CD14-positive monocyte (primary cell): ENCODE data around the gene SRP9. TPM values are rescaled to one million over a fixed set of nuclear protein-coding genes. Genes with fewer than 3 reads are reported as not detected.

ENCODE experiments used
- DNase-seq, 3 donors: peaks; one replicate each; pipeline ENCODE4 v3.0.0-alpha.2; 2011 to 2022
- H2AFZ ChIP-seq: 2 replicates; pipeline ENCODE4 v1.6.0; 2012; ENCODE audit warnings: mild to moderate bottlenecking, low read depth, low read length, inconsistent platforms; ENCODE audit not compliant: insufficient read depth, poor library complexity, severe bottlenecking
- H3K27ac ChIP-seq, 2 donors: 1 replicate in 1 of 2; 2 replicates in 1 of 2; pipeline ENCODE4 v1.5.1; 2012 to 2013; ENCODE audit warnings: low read length in 2 of 2, control low read depth in 1 of 2, inconsistent platforms in 1 of 2, low read depth in 1 of 2, mild to moderate bottlenecking in 1 of 2
- H3K27me3 ChIP-seq, 2 donors: one replicate each; pipeline versions ENCODE4 v1.6.0 to v1.6.1; 2011 to 2013; ENCODE audit warnings: low read length in 2 of 2; ENCODE audit not compliant: control insufficient read depth in 2 of 2, insufficient read depth in 2 of 2
- H3K36me3 ChIP-seq, 2 donors: replicated peaks in 1 of 2; 1 replicate in 1 of 2; 2 replicates in 1 of 2; pipeline versions ENCODE4 v1.5.1 to v1.6.1; 2012 to 2013; ENCODE audit warnings: low read length in 2 of 2, control low read depth in 1 of 2, inconsistent platforms in 1 of 2, mild to moderate bottlenecking in 1 of 2; ENCODE audit not compliant: insufficient read depth in 2 of 2, control insufficient read depth in 1 of 2
- H3K4me1 ChIP-seq, 2 donors: 1 replicate in 1 of 2; 2 replicates in 1 of 2; pipeline versions ENCODE4 v1.5.1 to v1.6.1; 2012 to 2013; ENCODE audit warnings: low read length in 2 of 2, control low read depth in 1 of 2, inconsistent platforms in 1 of 2, mild to moderate bottlenecking in 1 of 2, moderate library complexity in 1 of 2; ENCODE audit not compliant: insufficient read depth in 2 of 2, control insufficient read depth in 1 of 2
- H3K4me2 ChIP-seq: replicated peaks from 2 replicates; pipeline ENCODE3; 2012; ENCODE audit warnings: low read length, moderate library complexity, mild to moderate bottlenecking; ENCODE audit not compliant: poor library complexity, severe bottlenecking; ENCODE audit errors: extremely low read depth
- H3K4me3 ChIP-seq, 3 experiments: fragments of 200-600 bp in 1 of 3; sonication (generic) in 1 of 3; replicated peaks in 1 of 3; 1 replicate in 2 of 3; 2 replicates in 1 of 3; pipeline ENCODE4 v1.5.1; 2011 to 2013; ENCODE audit warnings: low read length in 3 of 3, mild to moderate bottlenecking in 3 of 3, control low read depth in 2 of 3, low read depth in 2 of 3, inconsistent platforms in 1 of 3, moderate library complexity in 1 of 3
- H3K79me2 ChIP-seq: 2 replicates; pipeline ENCODE4 v1.6.0; 2012; ENCODE audit warnings: mild to moderate bottlenecking, control low read depth, inconsistent platforms, low read length, moderate library complexity; ENCODE audit not compliant: insufficient read depth
- H3K9ac ChIP-seq: 2 replicates; pipeline ENCODE4 v1.6.0; 2017; ENCODE audit warnings: low read length, mild to moderate bottlenecking; ENCODE audit not compliant: insufficient read depth, poor library complexity, severe bottlenecking
- H3K9me3 ChIP-seq, 2 donors: replicated peaks in 1 of 2; 1 replicate in 1 of 2; 2 replicates in 1 of 2; pipeline versions ENCODE4 v1.5.1 to v1.6.1; 2012 to 2013; ENCODE audit warnings: low read length in 2 of 2, control low read depth in 1 of 2; ENCODE audit not compliant: control insufficient read depth in 1 of 2, insufficient read depth in 1 of 2
- H4K20me1 ChIP-seq: 2 replicates; pipeline ENCODE4 v1.6.0; 2012; ENCODE audit warnings: mild to moderate bottlenecking, low read length, control low read depth, moderate library complexity; ENCODE audit not compliant: insufficient read depth
- H3K27ac Mint-ChIP-seq, 7 donors: one replicate each; pipeline ENCODE4 v1.8.0; 2020; ENCODE audit warnings: mild to moderate bottlenecking in 7 of 7, mixed read lengths in 7 of 7, moderate library complexity in 6 of 7, inconsistent platforms in 2 of 7
- H3K27me3 Mint-ChIP-seq, 3 donors: one replicate each; pipeline ENCODE4 v1.8.0; 2021 to 2022; ENCODE audit warnings: low read depth in 3 of 3, mild to moderate bottlenecking in 3 of 3, mixed read lengths in 3 of 3, moderate library complexity in 3 of 3, inconsistent platforms in 1 of 3
- H3K36me3 Mint-ChIP-seq, 2 donors: one replicate each; pipeline ENCODE4 v1.8.0; 2020; ENCODE audit warnings: mixed read lengths in 2 of 2, inconsistent platforms in 1 of 2, mild to moderate bottlenecking in 1 of 2
- H3K4me1 Mint-ChIP-seq: one replicate; pipeline ENCODE4 v1.8.0; 2020; ENCODE audit warnings: mild to moderate bottlenecking, mixed read lengths
- H3K4me3 Mint-ChIP-seq, 2 donors: one replicate each; pipeline ENCODE4 v1.8.0; 2020; ENCODE audit warnings: mild to moderate bottlenecking in 2 of 2, mixed read lengths in 2 of 2, moderate library complexity in 1 of 2
- H3K9me3 Mint-ChIP-seq, 7 donors: one replicate each; pipeline ENCODE4 v1.8.0; 2020 to 2022; ENCODE audit warnings: mixed read lengths in 7 of 7, mild to moderate bottlenecking in 6 of 7, moderate library complexity in 6 of 7, inconsistent platforms in 2 of 7
- WGBS: methylation state at CpG from one replicate; pipeline ENCODE4 v1.1.5; 2013; ENCODE audit warnings: missing lambda C conversion rate; ENCODE audit not compliant: insufficient coverage; 5-methylcytosine and 5-hydroxymethylcytosine counted together
- intact Hi-C, 2 donors: fragments of 100-400 bp; cut with micrococcal nuclease; formaldehyde crosslinking; loops; one replicate each; pipeline versions ENCODE4 v1.15.0 to v1.15.1; 2023
- polyA plus RNA-seq, 3 donors: library from polyadenylated mRNA; depleted of rRNA in 1 of 3; unstranded in 2 of 3; stranded (reverse) in 1 of 3; fragments of 300-500 nt in 2 of 3; fragments of >200 nt in 1 of 3; fragmentation: Illumina TruSeq in 2 of 3; gene quantifications; 1 replicate in 2 of 3; 2 replicates in 1 of 3; pipeline ENCODE4 v1.2.3, GENCODE V29; 2012 to 2021
- TF ChIP-seq, protein P1 (sequence below): fragments of 200-600 bp; IDR thresholded peaks from one replicate; pipeline ENCODE4 v1.8.0; 2022; ENCODE audit warnings: antibody characterized with exemption, mild to moderate bottlenecking

SRP9 gene
- polyA plus RNA-seq, 3 donors, result 89.5 to 329 (median 281) TPM

DNA sequence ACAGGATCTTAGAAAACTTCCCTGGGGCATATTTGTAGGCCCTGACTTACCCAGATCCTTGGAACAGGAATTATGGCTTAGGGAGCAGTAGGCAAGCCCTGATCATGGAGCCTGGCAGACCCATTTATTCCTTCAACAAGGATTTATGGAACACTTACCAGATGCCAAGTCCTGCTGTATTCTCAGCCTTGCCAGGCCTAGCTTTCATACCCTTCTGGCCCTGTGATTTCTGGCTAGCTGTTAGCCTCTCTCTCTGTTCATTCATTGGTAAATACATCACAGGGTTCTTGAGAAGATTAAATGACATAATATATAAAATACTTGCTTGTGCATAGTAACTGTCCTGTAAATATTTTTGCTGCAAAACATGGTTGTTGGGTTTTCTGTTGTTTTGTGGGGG lies 32.4 kb upstream of the SRP9 start:
- H3K27ac ChIP-seq, result no peak overlapping the region
- no peaks in the 10 kb centered on the region for H4K20me1 ChIP-seq
- no peak overlapping the region for H2AFZ ChIP-seq
- no peaks in the 10 kb centered on the region for H3K36me3 ChIP-seq
- H3K27me3 ChIP-seq, result no peaks in the 10 kb centered on the region
- no peaks in the 10 kb centered on the region for H3K4me1 ChIP-seq
- no peak overlapping the region for H3K27ac Mint-ChIP-seq
- no peak overlapping the region for H3K4me2 ChIP-seq
- H3K9me3 ChIP-seq, result no peaks in the 10 kb centered on the region
- TF ChIP-seq, protein P1, sequence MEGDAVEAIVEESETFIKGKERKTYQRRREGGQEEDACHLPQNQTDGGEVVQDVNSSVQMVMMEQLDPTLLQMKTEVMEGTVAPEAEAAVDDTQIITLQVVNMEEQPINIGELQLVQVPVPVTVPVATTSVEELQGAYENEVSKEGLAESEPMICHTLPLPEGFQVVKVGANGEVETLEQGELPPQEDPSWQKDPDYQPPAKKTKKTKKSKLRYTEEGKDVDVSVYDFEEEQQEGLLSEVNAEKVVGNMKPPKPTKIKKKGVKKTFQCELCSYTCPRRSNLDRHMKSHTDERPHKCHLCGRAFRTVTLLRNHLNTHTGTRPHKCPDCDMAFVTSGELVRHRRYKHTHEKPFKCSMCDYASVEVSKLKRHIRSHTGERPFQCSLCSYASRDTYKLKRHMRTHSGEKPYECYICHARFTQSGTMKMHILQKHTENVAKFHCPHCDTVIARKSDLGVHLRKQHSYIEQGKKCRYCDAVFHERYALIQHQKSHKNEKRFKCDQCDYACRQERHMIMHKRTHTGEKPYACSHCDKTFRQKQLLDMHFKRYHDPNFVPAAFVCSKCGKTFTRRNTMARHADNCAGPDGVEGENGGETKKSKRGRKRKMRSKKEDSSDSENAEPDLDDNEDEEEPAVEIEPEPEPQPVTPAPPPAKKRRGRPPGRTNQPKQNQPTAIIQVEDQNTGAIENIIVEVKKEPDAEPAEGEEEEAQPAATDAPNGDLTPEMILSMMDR, result no peak
- no peak overlapping the region for H3K4me3 Mint-ChIP-seq
- H3K4me1 Mint-ChIP-seq, result peaks cover 8% of the 10 kb centered on the region
- peaks cover 0 to 4% (median 3%) of the 10 kb centered on the region in 7 donors for H3K9me3 Mint-ChIP-seq
- H3K4me3 ChIP-seq, result no peak overlapping the region
- peaks cover 0 to 3% (median 0%) of the 10 kb centered on the region in 3 donors for H3K27me3 Mint-ChIP-seq
- no peaks in the 10 kb centered on the region for H3K36me3 Mint-ChIP-seq
- DNase-seq, result no peak
- no peaks in the 10 kb centered on the region for H3K79me2 ChIP-seq
- H3K9ac ChIP-seq, result no peak overlapping the region
- intact Hi-C loops, result no loop called here

DNA sequence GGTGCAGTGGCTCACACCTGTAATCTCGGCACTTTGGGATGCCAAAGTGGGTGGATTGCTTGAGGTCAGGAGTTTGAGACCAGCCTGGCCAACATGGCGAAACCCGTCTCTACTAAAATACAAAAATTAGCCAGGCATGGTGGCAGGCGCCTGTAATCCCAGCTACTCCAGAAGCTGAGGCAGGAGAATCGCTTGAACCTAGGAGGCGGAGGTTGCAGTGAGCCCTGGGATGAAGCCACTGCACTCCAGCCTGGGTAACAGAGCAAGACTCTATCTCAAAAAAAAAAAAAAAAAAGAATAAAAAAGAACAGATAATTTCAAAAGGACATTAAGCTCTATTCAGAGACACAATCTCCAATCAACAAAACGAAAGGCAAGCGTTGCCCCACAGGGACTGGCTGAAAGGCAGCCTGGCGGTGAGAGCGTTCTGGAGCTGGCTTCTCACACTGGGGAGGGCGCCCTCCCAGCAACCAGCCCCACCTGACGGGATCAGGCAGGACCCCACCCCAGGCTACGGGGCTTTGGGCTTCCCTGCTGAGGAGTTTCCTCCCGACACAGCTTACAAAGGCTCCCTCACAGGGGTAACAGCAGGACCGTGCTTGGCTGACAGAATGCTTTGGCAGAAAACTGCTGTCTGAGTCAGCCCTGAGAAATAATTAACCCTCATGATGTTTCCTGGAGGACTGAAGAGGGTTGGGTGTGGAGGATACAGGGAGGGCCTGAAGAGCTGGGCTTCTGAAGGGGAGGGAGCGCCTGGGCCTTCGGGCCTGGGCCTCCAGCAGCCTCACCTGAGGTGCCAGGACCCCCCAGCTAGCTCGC lies 31.1 kb upstream of the SRP9 start:
- Histone ChIP-seq H3K9ac (no peak overlapping the region), H4K20me1 (no peaks in the 10 kb centered on the region), H3K4me3 (no peak overlapping the region), H3K36me3 (no peaks in the 10 kb centered on the region), H2AFZ (no peak overlapping the region), H3K4me1 (no peaks in the 10 kb centered on the region), H3K27me3 (no peaks in the 10 kb centered on the region), H3K4me2 (no peak overlapping the region), H3K79me2 (no peaks in the 10 kb centered on the region), H3K27ac (no peak overlapping the region), H3K9me3 (no peaks in the 10 kb centered on the region)
- no peak for DNase-seq
- TF ChIP-seq, protein P1, result no peak
- peaks cover 8% of the 10 kb centered on the region for H3K4me1 Mint-ChIP-seq
- 89% methylated on average over 12 of the region's 18 CpGs for WGBS
- no peak overlapping the region for H3K4me3 Mint-ChIP-seq
- no peaks in the 10 kb centered on the region for H3K36me3 Mint-ChIP-seq
- intact Hi-C loops, result no loop called here
- H3K9me3 Mint-ChIP-seq, result peaks cover 0 to 4% (median 3%) of the 10 kb centered on the region in 7 donors
- peaks cover 0 to 3% (median 0%) of the 10 kb centered on the region in 3 donors for H3K27me3 Mint-ChIP-seq
- no peak overlapping the region for H3K27ac Mint-ChIP-seq
